T-helper 2 cell treated with Interferon-gamma antibody and Interleukin-4, amounts not matched to agents 5 μg/mL and 100 μg/mL, for 36 hours (primary cell): Measurements from ENCODE around the gene SLC22A3.
"Not testable (repeated sequence)": the region's sequence is repeated elsewhere in the genome, so short reads cannot be mapped to it uniquely, and the experiment has no call there.

Source experiments
- DNase-seq: peaks from one replicate; pipeline ENCODE4 v3.0.0; 2021; ENCODE audit warnings: low spot score
- H3K27ac Mint-ChIP-seq: one replicate; pipeline ENCODE4 v1.8.0; 2021; ENCODE audit warnings: mild to moderate bottlenecking, mixed read lengths
- H3K27me3 Mint-ChIP-seq: one replicate; pipeline ENCODE4 v1.8.0; 2021; ENCODE audit warnings: low read depth, mixed read lengths
- H3K36me3 Mint-ChIP-seq: one replicate; pipeline ENCODE4 v1.8.0; 2021; ENCODE audit warnings: low read depth, mixed read lengths
- H3K4me1 Mint-ChIP-seq: one replicate; pipeline ENCODE4 v1.8.0; 2021; ENCODE audit warnings: low read depth, mixed read lengths
- H3K4me3 Mint-ChIP-seq: one replicate; pipeline ENCODE4 v1.8.0; 2022; ENCODE audit warnings: mild to moderate bottlenecking, moderate library complexity, mixed read lengths
- H3K9me3 Mint-ChIP-seq: one replicate; pipeline ENCODE4 v1.8.0; 2021; ENCODE audit warnings: mixed read lengths

The SLC22A3 gene

GRCh38 chr6:160373601-160374000 lies 25.4 kb downstream of the SLC22A3 start:
- H3K27me3 Mint-ChIP-seq, DNase-seq, H3K36me3 Mint-ChIP-seq: not testable (repeated sequence)

GRCh38 chr6:160374836-160375560 lies 26.8 kb downstream of the SLC22A3 start:
- no peak for DNase-seq
- no peaks in the 10 kb centered on the region for H3K36me3 Mint-ChIP-seq
- H3K9me3 Mint-ChIP-seq: no peaks in the 10 kb centered on the region
- no peaks in the 10 kb centered on the region for H3K4me1 Mint-ChIP-seq
- H3K27me3 Mint-ChIP-seq: peaks cover 4% of the 10 kb centered on the region
- H3K27ac Mint-ChIP-seq: no peak overlapping the region
- H3K4me3 Mint-ChIP-seq: no peak overlapping the region

More at GRCh38 chr6:160373601-160374000, 25.4 kb downstream of the SLC22A3 start:
- H3K27ac Mint-ChIP-seq, H3K4me3 Mint-ChIP-seq, H3K4me1 Mint-ChIP-seq, H3K9me3 Mint-ChIP-seq: not testable (repeated sequence)

- H3K36me3 Mint-ChIP-seq: no peaks in the 10 kb centered on the region
- H3K27me3 Mint-ChIP-seq: peaks cover 4% of the 10 kb centered on the region
- H3K4me3 Mint-ChIP-seq: no peak overlapping the region
- no peaks in the 10 kb centered on the region for H3K4me1 Mint-ChIP-seq
- no peaks in the 10 kb centered on the region for H3K9me3 Mint-ChIP-seq
- H3K27ac Mint-ChIP-seq: no peak overlapping the region
- no peak for DNase-seq
Observed at GRCh38 chr6:160375561-160375949, 27.4 kb downstream of the SLC22A3 start.

GRCh38 chr6:160376445-160376844 lies 28.3 kb downstream of the SLC22A3 start:
- H3K27me3 Mint-ChIP-seq: peaks cover 4% of the 10 kb centered on the region
- H3K4me1 Mint-ChIP-seq: no peaks in the 10 kb centered on the region
- no peak overlapping the region for H3K4me3 Mint-ChIP-seq
- H3K36me3 Mint-ChIP-seq: no peaks in the 10 kb centered on the region
- DNase-seq: no peak
- no peak overlapping the region for H3K27ac Mint-ChIP-seq
- no peaks in the 10 kb centered on the region for H3K9me3 Mint-ChIP-seq

GRCh38 chr6:160378218-160378617 lies 30.0 kb downstream of the SLC22A3 start:
- no peak overlapping the region for H3K27ac Mint-ChIP-seq
- H3K4me1 Mint-ChIP-seq: no peaks in the 10 kb centered on the region
- peaks cover 6% of the 10 kb centered on the region for H3K27me3 Mint-ChIP-seq
- peaks cover 4% of the 10 kb centered on the region for H3K9me3 Mint-ChIP-seq
- no peaks in the 10 kb centered on the region for H3K36me3 Mint-ChIP-seq
- no peak for DNase-seq
- no peak overlapping the region for H3K4me3 Mint-ChIP-seq

- Mint-ChIP-seq H3K36me3 (no peaks in the 10 kb centered on the region), H3K9me3 (peaks cover 5% of the 10 kb centered on the region), H3K27me3 (peaks cover 6% of the 10 kb centered on the region), H3K27ac (no peak overlapping the region), H3K4me1 (no peaks in the 10 kb centered on the region), H3K4me3 (no peak overlapping the region)
- no peak for DNase-seq
Observed at GRCh38 chr6:160378882-160379281, 30.7 kb downstream of the SLC22A3 start.

- no peak overlapping the region for H3K27ac Mint-ChIP-seq
- no peaks in the 10 kb centered on the region for H3K4me1 Mint-ChIP-seq
- no peak for DNase-seq
- no peaks in the 10 kb centered on the region for H3K36me3 Mint-ChIP-seq
- H3K4me3 Mint-ChIP-seq: no peak overlapping the region
- peaks cover 5% of the 10 kb centered on the region for H3K9me3 Mint-ChIP-seq
- peaks cover 6% of the 10 kb centered on the region for H3K27me3 Mint-ChIP-seq
Observed at GRCh38 chr6:160379466-160379865, 31.3 kb downstream of the SLC22A3 start.

GRCh38 chr6:160382946-160383345 lies 34.8 kb downstream of the SLC22A3 start:
- Mint-ChIP-seq H3K9me3 (peaks cover 5% of the 10 kb centered on the region), H3K27ac (no peak overlapping the region), H3K4me1 (no peaks in the 10 kb centered on the region), H3K36me3 (no peaks in the 10 kb centered on the region), H3K4me3 (no peak overlapping the region), H3K27me3 (peaks cover 14% of the 10 kb centered on the region)
- DNase-seq: no peak

GRCh38 chr6:160386869-160387530 lies 38.8 kb downstream of the SLC22A3 start:
- Mint-ChIP-seq H3K9me3 (peaks cover 5% of the 10 kb centered on the region), H3K27ac (no peak overlapping the region), H3K4me1 (no peaks in the 10 kb centered on the region), H3K36me3 (no peaks in the 10 kb centered on the region), H3K4me3 (no peak overlapping the region), H3K27me3 (peaks cover 14% of the 10 kb centered on the region)
- DNase-seq: no peak

- H3K9me3 Mint-ChIP-seq: peaks cover 3% of the 10 kb centered on the region
- no peaks in the 10 kb centered on the region for H3K4me1 Mint-ChIP-seq
- DNase-seq: no peak
- no peak overlapping the region for H3K4me3 Mint-ChIP-seq
- no peaks in the 10 kb centered on the region for H3K36me3 Mint-ChIP-seq
- H3K27ac Mint-ChIP-seq: no peak overlapping the region
- peaks cover 11% of the 10 kb centered on the region for H3K27me3 Mint-ChIP-seq
Observed at GRCh38 chr6:160387916-160388643, 39.9 kb downstream of the SLC22A3 start.

GRCh38 chr6:160388922-160389321 lies 40.7 kb downstream of the SLC22A3 start:
- Mint-ChIP-seq H3K4me3 (no peak overlapping the region), H3K27me3 (peaks cover 11% of the 10 kb centered on the region), H3K36me3 (no peaks in the 10 kb centered on the region), H3K9me3 (peaks cover 4% of the 10 kb centered on the region), H3K4me1 (no peaks in the 10 kb centered on the region), H3K27ac (no peak overlapping the region)
- DNase-seq: no peak

GRCh38 chr6:160391419-160392116 lies 43.4 kb downstream of the SLC22A3 start:
- DNase-seq: no peak
- Mint-ChIP-seq H3K27ac (no peak overlapping the region), H3K27me3 (peaks cover 3% of the 10 kb centered on the region), H3K9me3 (peaks cover 4% of the 10 kb centered on the region), H3K36me3 (no peaks in the 10 kb centered on the region), H3K4me3 (no peak overlapping the region), H3K4me1 (no peaks in the 10 kb centered on the region)

GRCh38 chr6:160393442-160393841 lies 45.3 kb downstream of the SLC22A3 start:
- DNase-seq, H3K9me3 Mint-ChIP-seq, H3K4me3 Mint-ChIP-seq, H3K27me3 Mint-ChIP-seq, H3K4me1 Mint-ChIP-seq, H3K36me3 Mint-ChIP-seq, H3K27ac Mint-ChIP-seq: not testable (repeated sequence)
